ENCODE data around the gene BMP15.

BMP15 gene

DNA sequence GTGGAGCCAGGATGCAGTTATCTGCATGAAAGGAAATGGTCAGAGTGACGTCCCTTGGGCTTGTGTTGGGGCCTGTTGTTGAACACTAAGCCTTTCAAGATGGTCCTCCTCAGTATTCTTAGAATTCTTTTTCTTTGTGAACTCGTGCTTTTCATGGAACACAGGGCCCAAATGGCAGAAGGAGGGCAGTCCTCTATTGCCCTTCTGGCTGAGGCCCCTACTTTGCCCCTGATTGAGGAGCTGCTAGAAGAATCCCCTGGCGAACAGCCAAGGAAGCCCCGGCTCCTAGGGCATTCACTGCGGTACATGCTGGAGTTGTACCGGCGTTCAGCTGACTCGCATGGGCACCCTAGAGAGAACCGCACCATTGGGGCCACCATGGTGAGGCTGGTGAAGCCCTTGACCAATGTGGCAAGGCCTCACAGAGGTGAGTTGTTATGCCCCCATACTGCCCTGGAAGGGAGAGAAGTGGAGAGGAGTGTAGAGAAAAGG, at the start of gene BMP15:
Gene BMP15 (plus strand): TSS at position 51 of the 492 bp plus-strand sequence. CDS start 49 bp downstream, at position 100.
- DNase-seq (ENCODE audit: low read depth in 2 of 2): no peak

DNA sequence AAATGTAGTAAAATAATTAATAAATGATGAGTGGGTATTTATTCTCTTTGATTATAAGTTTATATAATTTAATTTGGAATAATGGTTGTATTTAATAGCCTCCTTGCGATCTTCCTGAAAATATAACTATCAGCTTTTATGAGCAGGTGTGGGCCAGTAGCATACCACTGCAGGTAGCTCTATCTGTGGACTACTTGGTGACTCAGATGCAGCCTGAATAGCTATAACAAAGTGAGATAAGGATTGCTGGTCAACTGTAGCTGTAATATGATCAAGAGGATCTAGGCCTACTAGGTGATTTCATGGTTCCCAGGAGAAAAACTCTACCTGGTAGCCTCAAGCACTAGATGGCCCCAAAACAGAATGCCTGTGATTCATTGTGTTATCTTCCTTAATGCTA, 47.1 kb upstream of the BMP15 start:
- no peak for DNase-seq (ENCODE audit: low read depth in 2 of 2)

GRCh38 chrX:50865311-50865710, 45.2 kb upstream of the BMP15 start:
- no peak for DNase-seq (ENCODE audit: low read depth in 2 of 2)

GRCh38 chrX:50871922-50872453, 38.5 kb upstream of the BMP15 start:
- no peak for DNase-seq (ENCODE audit: low read depth in 2 of 2)

DNA sequence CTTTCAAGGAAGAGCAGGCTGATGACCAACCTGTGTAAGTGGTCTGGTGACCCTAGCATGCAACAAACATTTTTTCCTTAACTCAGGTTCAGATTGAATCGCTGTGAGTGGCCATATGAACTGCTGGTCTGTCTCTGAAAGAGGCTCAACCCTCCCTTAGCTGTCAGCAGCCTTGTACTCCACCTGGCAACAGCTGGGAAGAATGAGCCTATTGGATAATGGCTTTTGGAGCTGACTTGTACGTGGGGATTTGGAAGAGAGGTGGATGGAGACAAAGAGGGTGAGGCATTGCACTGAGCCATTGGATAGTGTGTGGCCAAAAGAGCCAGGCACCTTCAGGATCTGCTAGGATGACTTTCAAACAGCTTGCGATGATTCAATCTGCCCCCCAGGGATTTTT, 35.7 kb upstream of the BMP15 start:
- no peak for DNase-seq (ENCODE audit: low read depth in 2 of 2)

DNA sequence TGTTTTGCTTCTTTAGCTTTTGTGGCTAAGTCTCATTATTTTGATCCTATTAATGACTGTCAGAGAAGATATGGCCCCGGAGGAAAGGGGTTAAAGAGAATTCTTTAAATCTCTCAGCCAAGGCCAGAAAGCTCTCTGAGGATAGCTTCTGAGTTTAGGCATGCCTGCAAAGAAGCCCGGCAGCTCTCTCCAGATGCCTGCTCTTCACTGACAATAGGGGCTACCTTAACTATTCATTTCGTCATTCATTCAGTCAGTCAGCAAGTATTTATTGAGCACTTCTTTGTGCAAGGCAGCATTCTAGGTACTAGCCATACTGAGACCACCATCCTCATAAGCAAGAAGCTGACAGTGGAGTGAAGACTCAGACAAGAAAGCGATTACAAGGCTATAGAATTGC, 34.0 kb upstream of the BMP15 start:
- no peak for DNase-seq (ENCODE audit: low read depth in 2 of 2)

- peak; percentile 10 to 15 for DNase-seq (ENCODE audit: low read depth in 2 of 2)
Observed at GRCh38 chrX:50877310-50877709, 33.2 kb upstream of the BMP15 start.

- no peak for DNase-seq (ENCODE audit: low read depth in 2 of 2)
Observed at GRCh38 chrX:50881028-50881427, 29.5 kb upstream of the BMP15 start.

GRCh38 chrX:50888884-50889283, 21.7 kb upstream of the BMP15 start:
- DNase-seq (ENCODE audit: low read depth in 2 of 2): no peak

DNA sequence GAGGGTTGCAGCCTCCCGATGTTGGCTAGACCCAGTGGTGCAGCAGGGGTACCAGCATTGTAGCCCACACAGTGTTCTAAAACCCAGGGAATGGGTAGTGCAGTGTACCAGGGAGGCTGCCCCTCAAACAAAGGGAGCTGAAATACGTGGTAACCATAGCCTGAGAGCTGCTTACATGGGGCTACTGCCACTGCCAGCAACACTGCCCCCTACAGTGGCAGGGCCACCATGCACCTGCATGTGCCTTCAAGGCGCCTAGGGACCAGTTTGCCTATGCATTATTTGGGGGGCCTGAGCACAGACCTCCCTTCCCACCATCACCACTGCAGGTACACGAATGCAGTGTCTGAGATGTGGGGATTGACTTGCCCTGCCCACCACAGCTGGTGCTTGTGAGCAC, 21.0 kb upstream of the BMP15 start:
- no peak for DNase-seq (ENCODE audit: low read depth in 2 of 2)

DNA sequence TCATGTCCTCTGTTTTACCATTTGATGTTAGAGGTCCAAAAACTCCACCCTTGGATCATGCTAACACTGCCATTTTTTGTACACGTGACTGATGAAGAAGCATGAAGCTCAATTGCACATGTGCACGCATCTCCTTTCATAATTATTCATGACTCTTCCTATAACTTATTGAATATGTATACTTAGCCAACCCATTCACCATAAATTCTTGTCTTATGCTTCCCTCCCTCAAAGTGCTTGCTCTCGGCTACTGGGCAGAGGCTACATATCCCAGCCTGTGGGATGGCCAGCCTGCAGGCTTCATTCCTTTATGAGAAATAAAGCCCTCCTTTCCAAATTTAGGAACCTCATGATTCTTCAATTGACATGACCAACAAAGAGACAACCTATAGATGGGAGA, 17.5 kb upstream of the BMP15 start:
- no peak for DNase-seq (ENCODE audit: low read depth in 2 of 2)

DNA sequence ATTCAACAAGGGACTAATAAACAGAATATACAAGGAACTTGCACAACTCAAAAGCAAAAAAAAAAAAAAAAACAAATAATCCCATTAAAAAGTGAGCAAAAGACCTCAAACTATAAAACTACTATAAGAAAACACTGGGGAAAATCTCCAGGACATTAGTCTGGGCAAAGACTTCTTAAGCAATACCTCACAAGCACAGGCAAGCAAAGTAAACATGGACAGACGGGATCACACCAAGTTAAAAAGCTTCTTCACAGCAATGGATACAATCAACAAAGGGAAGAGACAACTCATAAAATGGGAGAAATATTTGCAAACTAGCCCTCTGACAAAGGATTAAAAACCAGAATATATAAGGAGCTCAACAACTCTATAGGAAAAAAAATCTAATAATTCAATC, 17.1 kb upstream of the BMP15 start:
- no peak for DNase-seq (ENCODE audit: low read depth in 2 of 2)

DNA sequence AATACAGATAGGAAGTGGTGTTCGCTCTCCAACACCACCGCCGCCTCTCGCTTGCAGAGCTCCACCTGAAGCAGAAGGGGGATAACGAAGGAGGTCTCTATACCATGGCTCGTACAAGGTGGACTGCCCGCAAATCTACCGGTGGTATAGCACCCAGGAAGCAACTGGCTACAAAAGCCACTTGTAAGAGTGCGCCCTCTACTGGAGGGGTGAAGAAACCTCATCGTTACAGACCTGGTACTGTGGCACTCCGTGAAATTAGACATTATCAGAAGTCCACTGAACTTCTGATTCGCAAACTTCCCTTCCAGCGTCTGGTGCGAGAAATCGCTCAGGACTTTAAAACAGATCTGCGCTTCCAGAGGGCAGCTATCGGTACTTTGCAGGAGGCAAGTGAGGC, 5.2 kb upstream of the BMP15 start:
- DNase-seq (ENCODE audit: low read depth in 2 of 2): no peak

GRCh38 chrX:50913520-50913919, 3.0 kb downstream of the BMP15 start:
- no peak for DNase-seq (ENCODE audit: low read depth in 2 of 2)

DNA sequence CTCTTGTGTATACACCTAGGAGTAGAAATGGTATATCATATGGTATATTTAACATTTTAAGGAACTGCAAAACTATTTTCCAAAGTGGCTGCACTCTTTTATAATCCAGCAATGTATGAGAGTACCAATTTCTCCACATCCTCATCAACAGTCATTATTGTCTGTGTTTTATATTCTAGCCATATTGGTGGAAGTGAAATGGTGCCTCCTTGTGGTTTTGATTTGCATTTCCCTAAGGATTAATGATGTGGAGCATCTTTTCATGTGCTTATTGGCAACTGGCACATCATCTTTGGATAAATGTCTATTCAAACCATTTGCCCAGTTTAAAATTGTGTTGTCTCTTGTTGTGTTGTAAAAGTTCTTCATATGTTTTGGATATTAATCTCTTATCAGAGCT, 9.6 kb downstream of the BMP15 start:
- no peak for DNase-seq (ENCODE audit: low read depth in 2 of 2)

GRCh38 chrX:50927127-50927526, 16.6 kb downstream of the BMP15 start:
- no peak for DNase-seq (ENCODE audit: low read depth in 2 of 2)

DNA sequence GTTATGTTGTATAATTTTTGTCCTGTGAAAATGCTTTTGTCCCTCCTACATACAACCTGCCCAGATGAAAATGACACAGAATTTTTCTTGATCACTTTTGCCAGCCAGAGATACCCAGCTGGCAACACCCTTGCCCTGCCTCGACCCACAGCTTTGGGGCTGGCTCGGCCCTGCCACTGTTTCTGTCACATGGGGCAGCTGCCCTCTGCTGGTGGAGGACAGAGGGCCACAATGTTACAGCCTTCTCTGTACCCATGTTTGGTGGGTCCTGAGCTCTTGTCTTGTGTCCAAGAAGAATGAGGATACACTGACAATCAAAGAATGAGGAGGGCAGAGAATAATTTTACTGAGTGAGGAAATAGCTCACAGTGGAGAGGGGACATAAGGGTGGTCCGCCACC, 31.1 kb downstream of the BMP15 start:
- DNase-seq (ENCODE audit: low read depth in 2 of 2): no peak

DNA sequence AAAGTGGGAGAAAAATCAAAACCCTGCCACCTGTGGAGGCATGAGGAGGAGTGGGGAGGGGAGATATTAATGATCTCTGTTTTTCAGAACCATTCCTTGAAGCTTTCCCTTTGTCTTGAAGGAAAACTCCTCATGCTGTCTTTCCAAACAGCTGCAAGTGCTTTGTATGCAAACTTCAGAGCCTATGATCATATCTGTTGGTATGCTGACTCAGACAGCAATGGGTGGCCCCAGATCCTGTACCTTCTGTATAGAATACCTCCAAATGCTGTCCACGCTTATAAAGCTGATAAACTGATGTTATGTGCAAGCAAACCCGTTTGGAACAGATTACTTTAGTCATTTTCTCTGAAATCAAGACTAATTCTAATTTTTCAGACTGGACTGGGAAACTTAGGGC, 31.9 kb downstream of the BMP15 start:
- no peak for DNase-seq (ENCODE audit: low read depth in 2 of 2)

DNA sequence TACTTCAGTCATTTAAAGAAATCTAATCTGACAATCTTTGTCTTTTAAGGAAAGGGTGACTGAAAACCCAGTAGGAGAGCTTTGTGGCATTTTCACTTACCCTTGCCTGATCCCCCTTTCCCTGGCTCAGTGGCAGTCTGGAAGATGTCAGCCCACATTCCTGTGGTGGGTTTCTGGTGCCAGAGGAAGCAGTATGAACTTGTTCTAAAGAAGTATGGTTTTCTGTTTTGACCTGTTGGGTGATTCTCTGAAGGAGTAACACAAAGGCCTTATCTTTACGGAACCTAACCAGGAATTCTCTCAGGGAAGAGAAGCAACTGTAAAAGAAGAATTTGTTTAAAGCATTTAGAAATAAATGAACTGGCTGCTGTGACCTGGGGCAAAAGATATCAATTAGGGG, 41.9 kb downstream of the BMP15 start:
- DNase-seq (ENCODE audit: low read depth in 2 of 2): no peak

DNA sequence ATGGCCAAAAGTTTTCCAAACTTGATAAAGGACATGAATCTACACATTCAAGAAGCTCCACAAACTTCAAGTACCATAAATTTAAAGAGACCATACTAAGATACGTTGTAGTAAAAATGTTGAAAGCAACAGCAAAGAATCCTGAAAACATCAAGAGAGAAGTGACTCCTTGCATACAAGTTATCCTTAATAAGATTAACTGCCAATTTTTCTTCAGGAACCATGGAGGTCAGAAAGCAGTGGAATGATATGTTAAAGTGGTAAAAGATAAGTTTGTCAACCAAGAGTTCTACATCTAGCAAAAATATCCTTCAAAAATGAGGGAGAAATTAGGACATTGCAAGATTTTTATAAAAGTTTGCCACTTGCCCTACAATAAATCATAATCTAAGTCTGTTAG, 43.3 kb downstream of the BMP15 start:
- no peak for DNase-seq (ENCODE audit: low read depth in 2 of 2)

DNA sequence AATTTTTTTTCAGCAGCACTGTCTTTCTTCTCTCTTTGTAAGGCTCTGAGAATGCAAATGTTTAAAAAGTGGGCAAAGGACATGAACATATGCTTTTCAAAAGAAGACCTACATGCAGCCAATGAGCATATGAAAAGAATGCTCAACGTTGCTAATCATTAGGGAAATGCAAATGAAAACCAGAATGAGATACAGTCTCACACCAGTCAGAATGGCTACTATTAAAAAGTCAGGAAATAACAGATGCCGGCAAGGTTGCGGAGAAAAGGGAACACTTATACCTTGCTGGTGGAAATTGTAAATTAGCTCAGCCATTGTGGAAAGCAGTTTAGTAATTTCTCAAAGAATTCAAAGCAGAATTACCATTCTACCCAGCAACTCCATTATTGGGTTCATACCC, 51.6 kb downstream of the BMP15 start:
- no peak for DNase-seq (ENCODE audit: low read depth in 2 of 2)

- no peak for DNase-seq (ENCODE audit: low read depth in 2 of 2)
Observed at GRCh38 chrX:50963842-50964241, 53.3 kb downstream of the BMP15 start.
